NCI-H128 (cell line): ENCODE measurements around the gene PTPRO.
A peak's percentile ranks its signal among the peaks of the same experiment; 100 is the strongest.

ENCODE experiments used
- DNase-seq: peaks from one replicate; lab custom pipeline; 2025; ENCODE audit not compliant: unreplicated experiment; lab: John Stamatoyannopoulos, UW

Gene PTPRO

DNA sequence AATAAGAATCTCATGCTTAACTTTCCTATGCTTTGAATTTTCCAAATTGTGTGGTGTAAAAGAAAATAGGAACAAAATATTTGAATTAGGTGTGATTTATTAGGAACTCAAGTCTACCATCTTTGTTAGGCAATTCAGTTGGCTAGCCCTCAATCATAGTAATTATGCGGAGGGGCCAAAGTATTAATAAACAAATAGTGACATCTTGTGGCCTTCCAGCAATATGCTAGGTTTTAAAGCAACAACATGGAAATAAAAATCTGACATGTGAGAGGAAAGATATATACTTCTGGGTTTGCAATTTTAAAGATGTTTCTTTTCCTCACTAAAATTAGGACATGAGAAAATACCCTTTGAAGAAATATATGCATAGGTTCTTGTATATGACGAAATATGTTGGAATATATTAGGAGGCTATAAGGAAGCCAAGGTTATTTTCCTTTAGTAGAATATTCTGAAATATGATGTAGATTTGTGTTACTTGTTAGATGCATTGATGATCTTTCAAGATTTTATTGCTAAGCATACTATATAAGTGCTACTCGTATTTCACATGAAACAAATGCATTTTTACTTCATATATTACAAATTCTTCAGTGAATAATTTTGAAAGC, 200.4 kb downstream of the PTPRO start:
- peak; percentile 49 for DNase-seq

DNA sequence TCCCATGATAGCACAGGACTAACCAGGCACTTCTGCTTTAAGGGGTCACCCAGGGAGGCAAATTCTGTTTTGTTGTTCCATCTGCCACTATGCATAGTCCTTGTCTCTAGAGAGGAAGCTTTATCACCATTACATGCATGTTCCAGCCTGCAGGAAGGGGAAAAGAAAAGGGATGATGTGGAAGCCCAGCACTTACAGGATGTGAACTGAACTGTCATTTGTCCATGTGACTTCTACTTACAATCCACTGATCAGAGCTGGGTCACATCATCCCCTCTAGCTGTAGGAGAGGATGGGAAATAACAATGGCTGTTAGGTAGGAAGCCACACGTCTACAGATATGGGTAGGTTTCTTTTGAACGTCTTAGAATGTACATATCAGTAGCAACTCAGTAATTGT, 203.1 kb downstream of the PTPRO start:
- no peak for DNase-seq

DNA sequence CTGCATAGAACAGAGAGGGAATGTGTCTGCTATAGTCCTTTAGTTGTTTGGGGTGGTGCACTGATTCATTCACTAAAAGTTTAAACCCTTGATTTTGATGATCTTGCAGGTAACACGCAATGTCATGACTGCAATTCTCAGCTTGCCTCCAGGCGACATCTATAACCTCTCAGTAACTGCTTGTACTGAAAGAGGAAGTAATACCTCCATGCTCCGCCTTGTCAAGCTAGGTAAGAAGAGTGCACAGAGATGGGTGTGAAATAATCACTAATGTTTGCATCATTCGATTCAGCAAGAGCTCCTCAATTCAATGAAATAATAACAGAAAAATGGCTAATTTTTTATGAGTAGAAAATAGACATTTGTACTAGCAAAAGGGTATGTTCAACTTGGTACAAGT, 203.7 kb downstream of the PTPRO start:
- DNase-seq, result no peak

DNA sequence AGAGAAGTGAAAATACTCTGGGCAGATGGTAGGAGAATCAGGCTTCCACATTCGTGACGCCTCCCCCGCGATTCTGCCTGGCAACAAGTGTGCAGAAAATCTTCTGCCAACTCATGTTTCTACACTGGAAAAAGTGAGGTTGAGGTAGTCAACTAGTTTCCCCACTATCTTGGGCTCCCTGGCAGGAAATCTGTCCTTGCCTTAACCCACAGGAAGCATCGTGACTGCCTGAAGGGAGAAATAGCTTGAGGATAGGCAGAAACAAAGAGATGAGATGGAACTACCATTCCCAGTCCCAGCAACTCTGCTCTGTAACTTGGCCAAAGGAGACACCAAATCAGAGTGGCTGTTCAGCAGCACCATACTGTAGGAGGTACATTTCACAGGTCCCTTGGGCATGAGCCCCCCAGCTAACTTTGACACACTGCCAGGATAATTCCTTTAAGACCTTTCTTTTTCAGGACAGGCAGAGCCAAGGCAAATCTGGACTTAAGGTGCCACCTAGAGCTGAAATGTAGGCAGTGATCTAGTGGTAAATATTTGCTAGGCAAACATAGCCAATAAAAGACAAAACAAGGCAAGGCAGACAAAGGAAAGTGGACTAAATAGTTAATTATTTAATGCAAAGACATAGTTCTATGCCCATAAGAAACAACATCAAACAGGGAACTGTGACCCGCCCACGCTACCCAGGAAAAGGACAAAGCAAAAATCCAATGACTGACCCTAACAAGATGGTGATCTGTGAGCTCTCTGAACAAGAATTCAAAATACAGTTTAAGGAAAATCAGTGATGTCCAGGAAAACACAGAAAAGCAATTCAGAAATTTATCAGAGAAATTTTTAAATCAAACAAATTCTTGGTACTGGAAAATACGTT, 205.1 kb downstream of the PTPRO start:
- DNase-seq, result no peak

DNA sequence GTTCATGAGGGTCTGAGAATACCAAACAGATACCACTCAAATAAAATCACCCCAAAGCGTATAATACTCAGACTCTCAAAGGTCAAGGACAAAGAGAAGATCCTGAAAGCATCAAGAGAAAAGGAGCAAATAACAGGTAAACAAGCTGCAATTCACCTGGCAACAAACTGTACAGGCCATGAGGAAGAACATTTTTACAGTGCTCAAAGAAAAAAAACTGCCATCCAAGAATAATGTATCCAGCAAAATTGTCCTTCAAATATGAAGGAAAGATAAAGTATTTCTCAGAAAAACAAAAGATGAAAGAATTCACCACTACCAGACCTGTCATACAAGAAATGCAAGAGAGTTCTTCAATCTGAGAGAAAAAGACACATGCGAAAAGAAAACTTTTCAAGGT, 206.4 kb downstream of the PTPRO start:
- no peak for DNase-seq

DNA sequence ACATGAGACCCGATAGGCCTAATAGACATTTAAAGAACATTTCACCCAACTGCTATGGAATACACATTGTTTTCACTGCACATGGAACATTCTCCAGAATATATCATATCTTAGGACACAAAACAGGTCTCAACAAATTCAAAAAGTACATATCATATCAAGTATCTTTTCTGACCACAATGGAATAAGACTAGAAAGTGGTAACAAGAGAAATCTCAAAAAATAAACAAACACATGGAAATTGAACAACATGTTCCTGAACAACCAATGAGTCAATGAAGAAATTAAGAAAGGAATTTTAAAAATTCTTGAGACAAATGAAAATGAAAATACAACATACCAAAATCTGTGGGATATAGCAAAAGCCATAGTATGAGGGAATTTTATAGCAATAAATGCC, 208.1 kb downstream of the PTPRO start:
- no peak for DNase-seq

DNA sequence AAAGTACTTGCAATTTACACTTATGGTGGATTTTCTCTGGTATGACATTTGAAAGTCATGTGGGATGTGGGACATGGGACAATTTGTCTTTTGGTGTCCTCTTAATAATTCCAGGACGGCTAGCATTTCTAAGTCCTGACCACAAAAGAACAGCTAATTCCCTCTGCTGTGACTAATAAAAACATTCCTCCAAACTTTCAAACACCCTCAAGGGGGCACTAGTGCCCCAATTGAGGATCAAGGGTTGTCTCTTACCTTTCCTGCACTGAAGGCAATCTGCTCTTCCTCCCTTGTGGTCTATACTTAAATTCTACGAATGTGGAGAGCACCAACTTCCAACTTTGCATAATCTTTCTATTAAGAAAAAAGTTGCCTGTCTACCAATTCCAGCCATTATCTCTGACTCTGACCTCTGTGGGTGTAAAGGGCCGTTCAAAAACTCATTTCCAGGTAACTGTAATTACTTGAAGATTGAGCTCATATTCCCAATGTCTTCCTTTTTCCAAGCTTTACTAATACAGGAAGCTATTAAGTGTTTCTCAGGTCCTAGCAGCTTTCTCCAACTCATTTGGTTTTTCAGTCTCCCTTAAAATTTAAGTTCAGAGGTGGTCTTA, 210.2 kb downstream of the PTPRO start:
- no peak for DNase-seq

DNA sequence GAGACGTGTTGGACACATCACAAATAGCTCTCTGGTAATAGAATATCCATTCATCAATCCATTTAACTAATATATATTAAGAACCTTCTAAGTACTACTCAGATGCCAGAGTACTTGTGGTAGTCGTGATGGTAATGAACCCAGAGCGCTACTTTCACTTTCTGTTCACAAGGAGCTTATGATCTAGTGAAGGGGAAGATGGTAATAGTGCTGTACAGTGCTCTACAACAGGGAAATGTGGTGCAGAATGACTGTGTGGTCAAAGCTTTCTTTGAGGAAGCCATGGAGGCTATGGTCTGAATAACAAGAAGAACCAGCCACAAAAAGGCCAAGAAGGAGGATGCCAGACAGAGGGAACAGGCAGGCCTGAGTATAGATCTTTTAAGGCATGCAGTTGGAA, 212.0 kb downstream of the PTPRO start:
- no peak for DNase-seq

DNA sequence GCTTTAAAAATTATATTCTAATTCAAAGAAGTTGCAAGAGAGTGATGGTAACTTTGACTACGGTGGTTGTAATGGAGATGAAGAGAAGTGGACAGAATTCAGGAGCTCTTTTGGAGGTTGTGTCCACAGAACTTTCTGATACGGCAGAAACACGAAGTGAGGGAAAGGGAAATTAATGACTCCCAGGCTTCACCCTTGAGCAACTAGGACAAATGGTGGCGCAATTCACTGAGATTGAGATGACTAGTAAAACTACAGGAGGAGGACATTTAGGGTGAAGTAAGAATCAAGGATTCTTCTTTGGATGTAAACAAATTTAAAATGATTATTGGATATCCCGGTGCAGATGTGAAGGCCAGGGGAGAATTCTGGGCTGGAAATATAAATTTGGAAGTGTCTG, 212.6 kb downstream of the PTPRO start:
- DNase-seq, result no peak

DNA sequence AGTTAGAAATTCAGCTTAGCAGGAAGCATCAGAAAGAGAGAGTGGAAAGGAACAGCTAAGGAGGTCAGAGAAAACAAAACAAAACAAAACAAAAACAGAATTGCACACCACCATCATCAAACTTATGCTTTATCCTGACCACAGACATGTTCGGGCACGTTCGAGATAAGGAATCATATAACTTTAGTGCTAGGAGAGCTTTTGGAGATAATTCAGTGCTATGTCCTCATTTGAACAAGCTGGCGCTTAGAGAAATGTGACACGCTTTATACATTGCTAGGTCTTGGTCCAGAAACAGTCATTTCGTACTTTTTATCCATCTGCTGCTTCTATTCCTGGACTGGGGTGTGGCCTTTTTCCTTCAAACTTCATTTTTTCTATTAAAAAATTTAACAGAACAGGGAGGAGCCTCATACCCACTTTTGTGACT, 213.1 kb downstream of the PTPRO start:
- no peak for DNase-seq

DNA sequence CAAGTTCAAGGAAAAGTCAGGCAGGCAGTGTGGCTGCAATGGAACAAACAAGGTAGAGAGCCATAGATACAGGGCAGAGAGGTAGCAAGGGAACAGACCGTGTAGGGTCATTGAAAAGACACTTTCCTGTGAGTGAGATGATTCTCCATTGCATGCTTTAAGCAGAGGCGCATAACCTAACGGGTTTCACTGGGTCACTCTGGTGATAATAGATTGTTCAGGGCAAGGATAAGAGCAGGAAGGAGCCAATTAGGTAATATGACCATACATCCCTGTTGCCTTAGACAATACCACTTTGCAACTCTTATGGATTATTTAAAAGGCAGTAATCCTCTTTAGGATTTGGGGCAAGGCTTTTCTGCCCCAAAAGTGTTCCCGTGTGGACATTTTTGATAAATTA, 214.1 kb downstream of the PTPRO start:
- DNase-seq, result no peak

DNA sequence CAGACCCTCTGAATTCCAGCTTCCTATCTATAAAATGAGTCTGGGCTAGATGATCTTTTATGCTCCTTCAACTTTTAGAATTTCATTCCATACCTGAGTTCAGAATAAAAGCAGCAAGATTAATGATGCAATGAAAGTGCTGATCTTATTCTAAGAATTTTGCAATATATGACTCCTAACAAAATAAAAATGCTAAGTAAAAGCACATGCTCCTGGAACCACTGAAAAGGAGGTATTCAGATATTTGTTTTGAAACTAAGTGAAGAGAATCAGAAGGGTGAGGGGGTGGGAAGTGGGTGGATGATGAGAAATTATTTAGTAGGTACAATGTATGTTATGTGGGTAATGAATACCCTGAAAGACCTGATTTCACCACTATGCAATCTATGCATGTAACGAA, 216.6 kb downstream of the PTPRO start:
- DNase-seq, result no peak

DNA sequence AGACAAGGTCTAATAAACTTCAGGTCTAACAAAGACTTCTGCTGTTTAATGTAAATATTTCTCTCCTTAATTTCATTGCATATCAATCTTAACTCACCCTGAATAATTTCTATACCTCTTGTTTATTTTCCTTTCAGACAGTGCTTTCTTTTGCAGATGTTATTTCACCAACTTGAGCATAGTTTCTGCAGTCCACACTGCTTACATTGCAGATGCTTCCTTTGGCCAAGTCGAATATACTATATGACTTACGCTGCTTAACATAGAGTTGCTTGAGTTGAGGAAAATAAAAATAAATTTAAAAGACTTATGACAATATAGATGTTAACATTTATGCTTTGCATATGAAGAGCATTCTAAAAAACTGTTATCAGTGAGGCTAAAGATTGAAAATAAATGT, 217.7 kb downstream of the PTPRO start:
- no peak for DNase-seq

DNA sequence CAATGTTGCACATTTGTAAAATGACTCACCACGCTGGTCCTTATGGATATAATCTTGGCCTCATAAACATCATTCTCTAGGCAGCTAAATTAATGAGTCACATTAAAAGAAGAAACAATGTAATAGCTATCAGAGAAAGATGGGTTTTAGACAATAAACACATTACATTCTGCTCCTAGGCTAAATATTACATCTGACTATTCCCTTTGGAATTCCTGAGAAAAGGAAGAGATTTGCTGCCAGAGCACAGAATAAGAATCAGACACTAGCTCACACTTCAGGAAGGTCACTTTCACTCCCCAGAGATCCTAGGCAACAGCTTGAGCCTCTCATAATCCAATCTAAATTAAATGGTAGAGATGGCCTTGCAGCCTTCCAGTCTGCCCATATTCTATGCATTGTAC, 218.2 kb downstream of the PTPRO start:
- no peak for DNase-seq

DNA sequence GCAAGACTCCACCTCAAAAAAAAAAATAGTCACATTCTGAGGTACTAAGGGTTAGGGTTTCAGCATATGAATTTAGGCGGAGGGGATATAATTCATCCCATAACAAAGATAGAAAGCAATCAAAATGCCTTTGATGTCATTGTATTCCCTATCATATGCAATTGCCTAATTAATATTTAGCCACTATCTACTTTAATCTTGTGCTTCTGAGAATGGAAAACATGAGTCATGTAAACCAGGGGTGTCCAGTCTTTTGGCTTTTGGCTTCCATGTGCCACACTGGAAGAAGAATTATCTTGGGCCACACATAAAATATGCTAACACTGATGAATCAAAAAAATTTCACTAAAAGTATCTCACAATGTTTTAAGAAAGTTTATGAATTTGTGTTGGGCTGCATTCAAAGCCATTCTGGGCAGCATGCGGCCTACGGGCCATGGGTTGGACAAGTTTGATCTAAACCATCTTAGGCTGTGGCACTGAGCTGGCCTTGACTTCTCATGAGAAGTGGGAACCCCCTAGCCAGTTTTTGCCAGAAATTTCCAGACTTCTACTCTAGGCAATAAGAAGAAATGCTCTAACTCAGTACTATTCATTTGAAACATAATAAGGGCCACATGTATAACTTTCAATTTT, 219.8 kb downstream of the PTPRO start:
- no peak for DNase-seq

DNA sequence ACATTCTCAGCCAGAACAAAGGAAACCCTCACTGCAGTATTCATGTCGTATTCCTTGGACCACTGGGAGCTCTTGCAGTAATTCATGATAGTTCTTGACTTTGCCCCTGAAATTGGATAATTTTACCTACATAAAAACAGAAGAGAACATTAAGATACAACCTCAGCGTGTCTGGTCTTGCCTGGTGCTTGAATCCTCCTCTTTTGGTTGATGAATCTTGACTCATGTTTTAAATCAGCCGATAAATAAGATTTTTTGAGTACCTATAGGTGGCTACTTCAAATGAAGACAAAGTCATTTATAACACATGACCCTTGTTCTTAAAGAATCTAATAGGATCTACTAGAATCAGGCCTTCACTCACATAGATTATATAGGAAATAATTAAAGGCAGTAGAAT, 221.0 kb downstream of the PTPRO start:
- DNase-seq, result no peak

DNA sequence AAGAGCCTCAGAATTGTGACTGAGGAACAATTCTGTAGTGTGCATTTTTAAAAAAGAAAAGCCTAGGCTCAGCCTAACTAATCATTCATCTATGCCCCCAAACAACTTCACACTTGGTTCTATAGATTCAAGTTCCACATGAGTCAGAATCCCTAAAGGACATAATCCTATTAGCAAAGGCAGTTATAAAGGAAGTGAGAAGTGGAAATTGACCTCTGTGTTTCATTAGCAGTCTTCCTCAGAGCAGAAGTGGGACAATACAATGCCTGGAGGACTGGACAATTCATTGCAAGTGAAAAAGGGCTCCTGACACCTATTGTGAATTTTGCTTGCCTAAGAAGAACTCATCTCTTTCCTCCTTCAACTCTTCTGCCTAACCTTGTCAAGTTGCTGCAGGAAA, 222.3 kb downstream of the PTPRO start:
- no peak for DNase-seq

DNA sequence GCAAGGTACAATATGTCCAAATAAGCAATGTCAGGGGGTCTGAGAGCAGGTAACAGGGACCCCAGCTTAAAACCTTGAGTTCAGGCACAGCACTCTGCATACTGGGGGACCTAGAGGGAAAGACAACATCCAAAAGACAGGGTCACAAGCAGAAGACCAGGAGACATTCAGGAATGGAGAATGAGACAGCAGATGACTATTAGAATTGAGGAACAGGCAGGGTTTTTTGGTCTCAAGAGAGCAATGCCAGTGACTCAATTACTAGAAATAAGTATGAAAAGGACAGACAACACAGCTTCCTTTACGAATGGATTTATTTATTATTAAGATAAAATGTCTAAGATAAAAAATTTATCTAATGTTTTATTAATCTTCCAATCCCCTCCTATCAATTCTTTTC, 223.0 kb downstream of the PTPRO start:
- no peak for DNase-seq

DNA sequence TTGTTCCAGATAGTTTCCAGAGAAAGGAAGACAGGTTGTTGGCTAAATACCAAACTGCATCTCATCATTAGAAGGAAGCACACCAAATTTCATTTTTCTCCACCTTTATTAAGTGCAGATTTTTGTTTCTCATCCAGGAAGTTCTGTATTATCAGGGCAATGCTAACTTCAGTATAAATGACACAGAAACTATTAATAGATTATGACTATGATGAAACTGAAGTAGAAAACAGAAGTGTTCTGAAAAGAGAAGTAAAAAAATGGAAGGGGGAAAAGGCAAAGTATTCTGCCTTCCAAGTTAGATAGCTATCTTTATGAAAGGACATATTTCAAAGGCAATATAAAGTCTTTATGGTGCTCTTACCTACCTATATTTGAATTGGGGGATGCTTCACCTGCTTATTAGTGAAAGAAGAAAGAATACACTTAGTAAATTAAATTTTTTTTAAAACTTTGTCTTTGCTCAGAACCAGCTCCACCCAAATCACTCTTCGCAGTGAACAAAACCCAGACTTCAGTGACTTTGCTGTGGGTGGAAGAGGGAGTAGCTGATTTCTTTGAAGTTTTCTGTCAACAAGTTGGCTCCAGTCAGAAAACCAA, 223.9 kb downstream of the PTPRO start:
- DNase-seq, result no peak

DNA sequence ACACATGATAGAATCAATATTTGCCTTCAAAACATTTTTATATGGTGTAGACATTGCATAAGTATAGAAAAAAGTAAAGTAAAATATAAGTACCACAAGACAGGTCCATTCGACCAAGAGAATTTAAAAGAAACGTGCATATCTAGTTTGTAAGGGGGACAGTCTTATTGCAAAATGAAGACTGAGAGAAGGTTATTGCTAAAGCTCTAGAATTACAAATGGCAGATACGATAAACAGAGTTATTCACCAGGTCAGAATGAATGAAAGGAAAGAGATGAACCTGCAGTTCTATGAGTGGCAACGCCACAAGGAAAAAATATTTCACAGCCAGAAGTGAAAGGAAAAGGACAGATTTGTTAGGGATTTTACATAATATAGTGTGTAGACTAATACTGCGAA, 224.8 kb downstream of the PTPRO start:
- DNase-seq, result no peak

DNA sequence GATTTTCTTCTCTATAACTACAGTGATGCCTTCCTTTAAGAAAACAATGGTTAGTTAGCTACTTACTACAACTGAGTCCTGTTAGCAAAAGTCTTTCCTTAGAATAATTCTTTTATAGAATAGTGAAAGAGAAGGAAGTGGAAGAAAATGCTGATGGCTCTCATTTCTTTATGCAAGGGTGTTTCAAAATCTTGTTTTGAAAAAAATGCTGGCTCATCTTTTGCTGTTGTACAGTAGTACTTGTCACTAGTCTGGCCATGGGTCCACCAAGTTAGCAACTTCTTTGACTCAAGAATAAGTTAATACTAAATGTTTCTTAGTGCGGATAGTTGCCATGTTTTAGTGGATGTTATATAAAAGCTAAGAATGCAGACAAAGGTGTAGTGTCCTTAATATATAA, 225.4 kb downstream of the PTPRO start:
- DNase-seq, result no peak
